ENCODE results near the gene NBEAL1. TPM values are rescaled to one million over a fixed set of nuclear protein-coding genes. Genes with fewer than 3 reads are reported as not detected.
"Not testable (repeated sequence)": the region's sequence is repeated elsewhere in the genome, so short reads cannot be mapped to it uniquely, and the experiment has no call there.

Gene NBEAL1
- total RNA-seq, 1 donor from 2014 or later = 29.0 TPM

DNA sequence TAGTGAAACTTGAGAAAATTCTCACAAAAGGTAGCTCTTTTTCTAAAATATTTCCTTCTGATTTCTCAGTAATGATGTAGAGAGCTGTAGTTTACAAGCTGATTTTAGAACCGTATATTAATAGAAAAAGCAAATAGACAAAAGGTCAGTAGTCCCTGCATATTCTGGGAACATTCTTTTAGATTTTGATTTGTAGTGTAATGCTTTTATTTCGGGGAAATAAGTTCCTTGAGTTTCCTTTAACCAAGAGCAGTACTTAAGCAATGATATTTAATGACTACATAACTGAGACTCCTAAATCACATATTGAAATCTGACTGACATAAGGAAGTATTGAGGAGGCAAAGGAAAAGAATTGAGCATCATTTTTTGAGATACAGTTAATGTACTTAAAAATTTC lies 22.4 kb downstream of the NBEAL1 start:
- Mint-ChIP-seq H3K36me3 (ENCODE audit: unreplicated experiment) (peaks cover 14% of the 10 kb centered on the region), H3K27me3 (ENCODE audit: unreplicated experiment) (no peaks in the 10 kb centered on the region), H3K4me3 (ENCODE audit: unreplicated experiment) (peak overlapping the region; percentile 36), H3K4me1 (ENCODE audit: unreplicated experiment) (peaks cover 32% of the 10 kb centered on the region), H3K9me3 (ENCODE audit: unreplicated experiment) (no peaks in the 10 kb centered on the region), H3K27ac (ENCODE audit: unreplicated experiment) (peak overlapping the region; percentile 85)
- TF ChIP-seq, protein P1, sequence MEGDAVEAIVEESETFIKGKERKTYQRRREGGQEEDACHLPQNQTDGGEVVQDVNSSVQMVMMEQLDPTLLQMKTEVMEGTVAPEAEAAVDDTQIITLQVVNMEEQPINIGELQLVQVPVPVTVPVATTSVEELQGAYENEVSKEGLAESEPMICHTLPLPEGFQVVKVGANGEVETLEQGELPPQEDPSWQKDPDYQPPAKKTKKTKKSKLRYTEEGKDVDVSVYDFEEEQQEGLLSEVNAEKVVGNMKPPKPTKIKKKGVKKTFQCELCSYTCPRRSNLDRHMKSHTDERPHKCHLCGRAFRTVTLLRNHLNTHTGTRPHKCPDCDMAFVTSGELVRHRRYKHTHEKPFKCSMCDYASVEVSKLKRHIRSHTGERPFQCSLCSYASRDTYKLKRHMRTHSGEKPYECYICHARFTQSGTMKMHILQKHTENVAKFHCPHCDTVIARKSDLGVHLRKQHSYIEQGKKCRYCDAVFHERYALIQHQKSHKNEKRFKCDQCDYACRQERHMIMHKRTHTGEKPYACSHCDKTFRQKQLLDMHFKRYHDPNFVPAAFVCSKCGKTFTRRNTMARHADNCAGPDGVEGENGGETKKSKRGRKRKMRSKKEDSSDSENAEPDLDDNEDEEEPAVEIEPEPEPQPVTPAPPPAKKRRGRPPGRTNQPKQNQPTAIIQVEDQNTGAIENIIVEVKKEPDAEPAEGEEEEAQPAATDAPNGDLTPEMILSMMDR (IDR thresholded peaks at IDR 0.05) = no peak
- DNase-seq (ENCODE audit: extremely low spot score, unreplicated experiment) = no peak

- no peak for DNase-seq (ENCODE audit: extremely low spot score, unreplicated experiment)
- Mint-ChIP-seq H3K27ac (ENCODE audit: unreplicated experiment) (peak overlapping the region; percentile 55), H3K36me3 (ENCODE audit: unreplicated experiment) (peaks cover 25% of the 10 kb centered on the region), H3K27me3 (ENCODE audit: unreplicated experiment) (no peaks in the 10 kb centered on the region), H3K9me3 (ENCODE audit: unreplicated experiment) (no peaks in the 10 kb centered on the region), H3K4me3 (ENCODE audit: unreplicated experiment) (no peak overlapping the region), H3K4me1 (ENCODE audit: unreplicated experiment) (peaks cover 32% of the 10 kb centered on the region)
- TF ChIP-seq, protein P1 (IDR thresholded peaks at IDR 0.05) = no peak
These were observed 23.9 kb downstream of the NBEAL1 start for GRCh38 chr2:203038586-203038985.

GRCh38 chr2:203039211-203039610 lies 24.5 kb downstream of the NBEAL1 start:
- H3K27me3 Mint-ChIP-seq (ENCODE audit: unreplicated experiment); H3K4me3 Mint-ChIP-seq (ENCODE audit: unreplicated experiment); DNase-seq (ENCODE audit: extremely low spot score, unreplicated experiment); H3K27ac Mint-ChIP-seq (ENCODE audit: unreplicated experiment); H3K9me3 Mint-ChIP-seq (ENCODE audit: unreplicated experiment): not testable (repeated sequence)
- Mint-ChIP-seq H3K4me1 (ENCODE audit: unreplicated experiment) (peaks cover 29% of the 10 kb centered on the region), H3K36me3 (ENCODE audit: unreplicated experiment) (peaks cover 29% of the 10 kb centered on the region)

- H3K36me3 Mint-ChIP-seq (ENCODE audit: unreplicated experiment) = peaks cover 29% of the 10 kb centered on the region
- no peaks in the 10 kb centered on the region for H3K27me3 Mint-ChIP-seq (ENCODE audit: unreplicated experiment)
- no peak for DNase-seq (ENCODE audit: extremely low spot score, unreplicated experiment)
- H3K4me1 Mint-ChIP-seq (ENCODE audit: unreplicated experiment) = peaks cover 26% of the 10 kb centered on the region
- H3K4me3 Mint-ChIP-seq (ENCODE audit: unreplicated experiment) = no peak overlapping the region
- TF ChIP-seq, protein P1 (IDR thresholded peaks at IDR 0.05) = no peak
- H3K9me3 Mint-ChIP-seq (ENCODE audit: unreplicated experiment) = no peaks in the 10 kb centered on the region
- no peak overlapping the region for H3K27ac Mint-ChIP-seq (ENCODE audit: unreplicated experiment)
These were observed 26.4 kb downstream of the NBEAL1 start for GRCh38 chr2:203040966-203041521.

- Mint-ChIP-seq H3K27me3 (ENCODE audit: unreplicated experiment) (no peaks in the 10 kb centered on the region), H3K9me3 (ENCODE audit: unreplicated experiment) (no peaks in the 10 kb centered on the region), H3K4me3 (ENCODE audit: unreplicated experiment) (no peak overlapping the region), H3K36me3 (ENCODE audit: unreplicated experiment) (peaks cover 27% of the 10 kb centered on the region), H3K27ac (ENCODE audit: unreplicated experiment) (no peak overlapping the region), H3K4me1 (ENCODE audit: unreplicated experiment) (peaks cover 15% of the 10 kb centered on the region)
- no peak for DNase-seq (ENCODE audit: extremely low spot score, unreplicated experiment)
- TF ChIP-seq, protein P1 (IDR thresholded peaks at IDR 0.05) = no peak
These were observed 27.5 kb downstream of the NBEAL1 start for GRCh38 chr2:203042178-203042577.

DNA sequence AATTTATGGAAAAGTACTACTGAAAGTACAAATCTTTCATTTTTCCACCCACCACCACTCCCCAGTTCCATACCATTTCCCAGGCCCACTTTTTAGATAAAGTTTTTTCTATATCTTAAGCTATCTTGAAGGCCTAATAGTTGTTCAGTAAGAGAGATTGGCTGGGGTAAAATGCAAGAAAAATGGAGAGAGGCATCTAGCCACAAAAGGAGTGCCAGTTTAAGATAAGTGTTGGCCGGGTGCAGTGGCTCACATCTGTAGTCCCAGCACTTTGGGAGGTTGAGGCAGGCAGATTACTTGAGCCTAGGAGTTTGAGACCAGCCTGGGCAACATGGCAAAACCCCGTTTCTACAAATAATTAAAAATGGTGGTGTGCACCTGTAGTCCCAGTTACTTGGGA lies 28.6 kb downstream of the NBEAL1 start:
- Mint-ChIP-seq H3K4me1 (ENCODE audit: unreplicated experiment) (peaks cover 7% of the 10 kb centered on the region), H3K36me3 (ENCODE audit: unreplicated experiment) (peaks cover 29% of the 10 kb centered on the region), H3K27me3 (ENCODE audit: unreplicated experiment) (no peaks in the 10 kb centered on the region), H3K4me3 (ENCODE audit: unreplicated experiment) (no peak overlapping the region), H3K27ac (ENCODE audit: unreplicated experiment) (no peak overlapping the region), H3K9me3 (ENCODE audit: unreplicated experiment) (no peaks in the 10 kb centered on the region)
- no peak for DNase-seq (ENCODE audit: extremely low spot score, unreplicated experiment)
- TF ChIP-seq, protein P1 (IDR thresholded peaks at IDR 0.05) = no peak
